Astrocyte of the hippocampus (primary cell): Measurements from ENCODE around the gene PTPRG.

Experiments used
- DNase-seq: peaks from one replicate; pipeline ENCODE4 v3.0.0; 2011; ENCODE audit warnings: low read depth, low spot score

Gene PTPRG

GRCh38 chr3:61618231-61618630 lies 56.9 kb downstream of the PTPRG start:
- DNase-seq: no peak

GRCh38 chr3:61618871-61619270 lies 57.5 kb downstream of the PTPRG start:
- DNase-seq: no peak

GRCh38 chr3:61620073-61620472 lies 58.7 kb downstream of the PTPRG start:
- no peak for DNase-seq

GRCh38 chr3:61624300-61624699 lies 62.9 kb downstream of the PTPRG start:
- DNase-seq: no peak

GRCh38 chr3:61625429-61625828 lies 64.1 kb downstream of the PTPRG start:
- DNase-seq: no peak

GRCh38 chr3:61626484-61626883 lies 65.1 kb downstream of the PTPRG start:
- DNase-seq: no peak

GRCh38 chr3:61627768-61628185 lies 66.4 kb downstream of the PTPRG start:
- peak; percentile 58 for DNase-seq

GRCh38 chr3:61628636-61629035 lies 67.3 kb downstream of the PTPRG start:
- DNase-seq: no peak

GRCh38 chr3:61629442-61629841 lies 68.1 kb downstream of the PTPRG start:
- DNase-seq: no peak

GRCh38 chr3:61631108-61631769 lies 69.9 kb downstream of the PTPRG start:
- DNase-seq: no peak

- DNase-seq: no peak
Observed at GRCh38 chr3:61632568-61633175, 71.3 kb downstream of the PTPRG start.

GRCh38 chr3:61634678-61635077 lies 73.3 kb downstream of the PTPRG start:
- peak; percentile 15 for DNase-seq

- DNase-seq: peak; percentile 39
Observed at GRCh38 chr3:61637088-61638051, 76.0 kb downstream of the PTPRG start.

- no peak for DNase-seq
Observed at GRCh38 chr3:61638741-61639140, 77.4 kb downstream of the PTPRG start.

- DNase-seq: no peak
Observed at GRCh38 chr3:61639991-61640390, 78.6 kb downstream of the PTPRG start.

- DNase-seq: no peak
Observed at GRCh38 chr3:61645148-61645547, 83.8 kb downstream of the PTPRG start.

- DNase-seq: no peak
Observed at GRCh38 chr3:61646360-61646759, 85.0 kb downstream of the PTPRG start.

- DNase-seq: no peak
Observed at GRCh38 chr3:61646851-61647525, 85.6 kb downstream of the PTPRG start.

- no peak for DNase-seq
Observed at GRCh38 chr3:61648481-61648880, 87.1 kb downstream of the PTPRG start.

GRCh38 chr3:61649381-61650170 lies 88.2 kb downstream of the PTPRG start:
- DNase-seq: no peak

- peak; percentile 44 for DNase-seq
Observed at GRCh38 chr3:61650276-61650675, 88.9 kb downstream of the PTPRG start.
